Spleen (tissue), 7 donors: Measurements from ENCODE around the gene IGSF21.

Experiments used
- POLR2A ChIP-seq, 3 donors: fragments of 450-650 bp; IDR thresholded peaks; one replicate each; pipeline ENCODE4 v1.5.1; 2017; ENCODE audit warnings: antibody characterized with exemption in 3 of 3, mild to moderate bottlenecking in 1 of 3
- TF ChIP-seq, protein P1 (sequence below), 11 experiments: fragments of 200-600 bp in 7 of 11; fragments of 450-650 bp in 4 of 11; sonication (generic) in 4 of 11; IDR thresholded peaks in 8 of 11; conservative IDR thresholded peaks in 3 of 11; 1 replicate in 7 of 11; 2 replicates in 4 of 11; pipeline versions ENCODE4 v1.4.0 to v1.8.0; 2016 to 2021; ENCODE audit warnings: antibody characterized with exemption in 11 of 11, inconsistent platforms in 4 of 11, mild to moderate bottlenecking in 1 of 11
- donor health status: DM: no; HTN: no; CAD: no; lungs with moderate emphysema.
- donor health status: DM: no; HTN: no; CAD: no.
- donor health status: DM: no; HTN: no; CAD: no.

- TF ChIP-seq, protein P1, sequence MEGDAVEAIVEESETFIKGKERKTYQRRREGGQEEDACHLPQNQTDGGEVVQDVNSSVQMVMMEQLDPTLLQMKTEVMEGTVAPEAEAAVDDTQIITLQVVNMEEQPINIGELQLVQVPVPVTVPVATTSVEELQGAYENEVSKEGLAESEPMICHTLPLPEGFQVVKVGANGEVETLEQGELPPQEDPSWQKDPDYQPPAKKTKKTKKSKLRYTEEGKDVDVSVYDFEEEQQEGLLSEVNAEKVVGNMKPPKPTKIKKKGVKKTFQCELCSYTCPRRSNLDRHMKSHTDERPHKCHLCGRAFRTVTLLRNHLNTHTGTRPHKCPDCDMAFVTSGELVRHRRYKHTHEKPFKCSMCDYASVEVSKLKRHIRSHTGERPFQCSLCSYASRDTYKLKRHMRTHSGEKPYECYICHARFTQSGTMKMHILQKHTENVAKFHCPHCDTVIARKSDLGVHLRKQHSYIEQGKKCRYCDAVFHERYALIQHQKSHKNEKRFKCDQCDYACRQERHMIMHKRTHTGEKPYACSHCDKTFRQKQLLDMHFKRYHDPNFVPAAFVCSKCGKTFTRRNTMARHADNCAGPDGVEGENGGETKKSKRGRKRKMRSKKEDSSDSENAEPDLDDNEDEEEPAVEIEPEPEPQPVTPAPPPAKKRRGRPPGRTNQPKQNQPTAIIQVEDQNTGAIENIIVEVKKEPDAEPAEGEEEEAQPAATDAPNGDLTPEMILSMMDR (IDR thresholded peaks at IDR 0.05 in 8 of 11, conservative IDR thresholded peaks at IDR 0.05 in 3 of 11), result no peak
- no peak for TF ChIP-seq POLR2A (IDR thresholded peaks at IDR 0.05)
These were observed 62.8 kb downstream of the IGSF21 start for GRCh38 chr1:18170444-18170843.
